ENCODE measurements around the gene DPH6.

The DPH6 gene

GRCh38 chr15:35327789-35328188 is 218.2 kb downstream of the DPH6 start:
- no peak for DNase-seq

- DNase-seq: no peak
These were observed 220.5 kb downstream of the DPH6 start for GRCh38 chr15:35325374-35325941.

GRCh38 chr15:35323141-35323540 is 222.8 kb downstream of the DPH6 start:
- DNase-seq: no peak

GRCh38 chr15:35321926-35322325 is 224.0 kb downstream of the DPH6 start:
- DNase-seq: no peak

- DNase-seq: no peak
These were observed 225.1 kb downstream of the DPH6 start for GRCh38 chr15:35320911-35321310.
